GM19467 (cell line): Measurements from ENCODE around the gene GBP7.

Experiments used
- ATAC-seq: cut with Tn5 transposase; IDR thresholded peaks from one replicate; pipeline ENCODE4 v1.9.1; 2021; ENCODE audit warnings: mild to moderate bottlenecking, moderate library complexity; ENCODE audit not compliant: unreplicated experiment

GBP7 gene

GRCh38 chr1:89125240-89125912 is 50.4 kb downstream of the GBP7 start:
- peak; percentile 26 for ATAC-seq

- ATAC-seq, result no peak
Measured at GRCh38 chr1:89121641-89122040, 54.2 kb downstream of the GBP7 start.

DNA sequence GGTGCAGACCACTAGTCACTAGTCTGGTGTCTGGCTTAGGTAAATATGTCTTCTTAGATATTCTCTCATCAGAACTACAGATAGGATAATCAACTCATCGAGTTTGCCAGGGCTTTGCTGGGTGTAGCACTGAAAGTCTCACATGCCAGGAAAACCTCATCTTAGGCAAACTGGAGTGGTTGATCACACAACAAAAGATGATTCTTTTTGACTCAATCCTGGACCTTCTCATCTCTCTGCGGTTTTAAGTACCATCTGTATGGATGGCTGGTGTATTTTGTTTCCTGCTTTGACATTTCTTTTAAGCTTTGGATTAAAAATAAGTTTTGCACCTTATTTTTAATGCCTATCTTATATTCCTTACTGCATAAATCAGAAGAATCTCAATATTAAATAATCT is 61.1 kb downstream of the GBP7 start:
- ATAC-seq, result no peak

- ATAC-seq, result no peak
Measured at GRCh38 chr1:89112871-89113613, 62.8 kb downstream of the GBP7 start.

DNA sequence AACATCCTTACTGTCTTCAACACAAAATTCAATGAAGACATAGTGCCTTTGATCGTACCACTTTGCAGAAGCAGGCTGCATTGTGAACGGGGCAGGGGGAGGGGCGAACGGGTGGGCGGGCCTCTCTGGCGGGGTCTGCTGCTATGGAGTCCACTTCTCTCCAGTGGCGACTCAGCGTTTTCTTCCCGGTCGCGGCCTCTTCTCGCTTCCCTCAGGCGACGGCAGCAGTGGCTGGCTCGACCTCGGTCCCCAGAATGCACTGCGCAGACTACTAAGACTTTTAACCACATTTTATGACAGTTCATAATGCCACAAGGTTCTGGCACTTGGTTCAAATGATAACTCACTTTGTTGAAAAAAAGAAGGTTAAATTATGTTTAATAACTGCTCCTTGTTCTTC is 71.1 kb downstream of the GBP7 start:
- ATAC-seq, result no peak

GRCh38 chr1:89104147-89104546 is 71.7 kb downstream of the GBP7 start:
- ATAC-seq, result no peak

GRCh38 chr1:89102021-89102420 is 73.8 kb downstream of the GBP7 start:
- ATAC-seq, result no peak

DNA sequence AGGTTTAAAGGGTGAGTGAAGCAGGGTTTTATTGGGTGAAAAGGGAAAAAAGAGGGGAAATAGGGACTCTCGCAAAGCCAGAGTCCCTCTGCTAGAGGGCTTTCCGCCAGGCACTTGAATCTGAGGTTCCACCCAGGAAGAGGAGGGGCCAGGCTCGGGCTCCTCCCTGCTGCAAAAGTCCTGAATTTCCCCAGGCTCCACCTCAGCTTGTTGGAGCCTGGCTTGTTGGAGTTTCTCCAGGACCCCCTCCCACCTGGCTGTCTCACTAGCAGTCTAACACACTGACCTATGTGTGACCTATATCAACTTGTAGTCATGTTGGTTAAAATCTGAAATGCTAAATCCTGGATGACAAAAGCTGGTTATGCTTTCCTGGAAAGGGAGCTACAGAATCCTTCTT is 75.4 kb downstream of the GBP7 start:
- no peak for ATAC-seq

GRCh38 chr1:89098857-89099256 is 76.9 kb downstream of the GBP7 start:
- no peak for ATAC-seq

DNA sequence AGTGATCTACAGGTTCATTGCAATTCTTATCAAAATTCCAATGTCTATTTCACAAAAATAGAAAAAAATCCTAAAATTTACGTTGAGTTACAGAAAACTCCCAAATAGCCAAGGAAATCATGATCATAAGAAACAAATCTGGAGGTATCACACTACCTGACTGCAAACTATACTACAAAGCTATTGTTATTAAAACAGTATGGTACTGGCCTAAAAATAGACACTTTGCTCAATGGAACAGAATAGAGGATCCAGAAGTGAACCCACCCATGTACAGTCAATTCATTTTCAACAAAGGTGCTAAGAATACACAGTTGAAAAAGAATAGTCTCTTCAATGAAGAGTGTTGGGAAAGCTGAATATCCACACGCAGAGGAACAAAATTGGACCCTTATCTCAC is 80.1 kb downstream of the GBP7 start:
- no peak for ATAC-seq

DNA sequence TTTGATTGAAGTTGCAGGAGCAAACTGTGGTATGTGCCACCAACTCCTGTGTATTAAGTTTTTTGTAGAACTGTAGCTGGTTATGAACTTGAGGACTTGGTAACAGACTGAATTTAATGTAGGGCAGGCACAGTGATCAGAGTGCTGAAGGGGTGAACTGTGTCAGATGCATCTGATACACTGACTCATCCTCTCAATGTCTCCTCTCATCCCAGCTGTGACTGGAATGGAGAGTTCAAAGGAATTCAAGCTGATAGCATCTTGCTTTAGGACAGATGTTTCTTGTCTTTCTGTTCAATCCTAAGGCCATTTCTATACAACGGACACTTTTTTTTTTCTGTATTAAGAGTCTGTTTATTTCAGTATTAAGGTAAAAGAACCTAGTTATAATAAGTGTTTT is 85.8 kb downstream of the GBP7 start:
- ATAC-seq, result no peak

- no peak for ATAC-seq
Measured at GRCh38 chr1:89088572-89088971, 87.2 kb downstream of the GBP7 start.

- ATAC-seq, result no peak
Measured at GRCh38 chr1:89087241-89087640, 88.6 kb downstream of the GBP7 start.

- no peak for ATAC-seq
Measured at GRCh38 chr1:89085781-89086180, 90.0 kb downstream of the GBP7 start.
